ENCODE measurements around the gene LAMA1.
A peak's percentile ranks its signal among the peaks of the same experiment; 100 is the strongest.

LAMA1 gene

DNA sequence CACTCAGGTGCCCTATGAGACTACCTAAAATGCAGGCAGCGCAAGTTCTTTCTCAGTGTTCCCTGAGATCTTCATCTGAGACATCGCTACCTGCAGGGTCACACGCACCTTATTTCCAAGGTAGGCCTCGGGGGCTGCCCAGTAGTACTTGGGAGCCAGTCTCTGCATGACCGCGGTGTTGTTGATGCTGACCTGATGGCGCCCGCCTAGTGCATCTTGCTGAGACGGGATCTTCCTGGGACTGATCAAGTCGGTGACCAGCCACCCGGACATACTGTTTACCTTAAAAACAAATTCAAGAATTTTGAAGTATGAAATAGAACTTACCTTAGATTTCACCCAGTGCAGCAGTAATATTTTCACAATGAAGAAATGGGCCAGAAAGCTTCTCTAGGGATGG lies 80.1 kb downstream of the LAMA1 start:
- no peak for DNase-seq

DNA sequence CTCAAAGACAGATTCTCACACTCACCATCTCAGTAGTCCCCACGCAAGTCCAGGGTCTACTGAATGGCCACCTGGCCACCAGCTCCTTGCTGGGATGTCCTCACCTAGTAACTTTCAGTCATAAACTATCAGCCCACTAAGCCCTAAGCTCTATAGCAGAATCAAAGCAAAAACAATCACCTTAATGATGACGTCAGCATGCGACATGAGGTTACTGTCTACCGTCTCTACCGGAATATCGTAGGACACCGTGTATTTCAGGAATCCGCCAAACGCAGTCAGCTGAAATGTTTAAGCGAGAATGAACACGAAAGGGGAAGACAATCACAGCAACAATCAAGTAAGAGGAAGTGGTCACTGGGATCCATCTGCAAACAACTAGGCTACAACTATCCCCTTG lies 81.8 kb downstream of the LAMA1 start:
- DNase-seq, result no peak

DNA sequence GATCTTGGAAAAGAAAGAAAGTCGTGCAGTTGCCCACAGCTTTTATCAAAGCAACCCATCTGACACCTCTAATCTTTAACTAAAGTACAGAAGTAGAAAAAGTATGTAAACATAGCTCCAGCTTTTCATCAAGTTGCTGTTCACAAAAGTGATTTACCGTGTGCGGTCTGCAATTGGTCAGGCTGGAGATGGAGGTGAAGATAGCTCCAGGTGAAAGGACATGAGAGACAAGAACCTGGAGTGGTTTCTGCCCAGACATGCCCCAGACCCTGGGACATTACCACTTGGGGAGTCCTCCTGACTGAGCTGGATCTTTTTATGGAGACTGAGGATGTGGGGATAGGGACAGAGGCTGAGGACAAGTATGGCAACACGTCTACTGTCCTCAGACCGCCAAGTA lies 82.7 kb downstream of the LAMA1 start:
- DNase-seq, result no peak

- DNase-seq, result no peak
Measured at GRCh38 chr18:7032537-7032936, 85.1 kb downstream of the LAMA1 start.

- no peak for DNase-seq
Measured at GRCh38 chr18:7028625-7029024, 89.0 kb downstream of the LAMA1 start.

- no peak for DNase-seq
Measured at GRCh38 chr18:7025194-7025593, 92.4 kb downstream of the LAMA1 start.

DNA sequence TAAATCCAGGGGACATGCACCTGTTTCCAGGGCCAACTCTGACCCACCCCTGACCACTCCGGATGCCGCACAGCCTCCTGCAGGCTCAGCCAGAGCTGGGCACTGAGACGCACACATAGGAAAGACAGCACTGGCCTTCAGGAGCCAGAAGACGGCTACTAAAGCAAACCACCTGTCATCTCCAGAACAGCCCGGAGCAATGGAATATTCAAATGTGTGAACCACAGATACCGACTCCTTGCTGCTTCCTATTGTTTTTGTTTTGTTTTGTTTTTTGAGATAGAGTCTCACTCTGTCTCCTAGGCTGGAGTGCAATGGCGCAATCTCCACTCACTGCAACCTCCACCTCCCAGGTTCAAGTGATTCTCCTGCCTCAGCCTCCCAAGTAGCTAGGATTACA lies 94.0 kb downstream of the LAMA1 start:
- DNase-seq, result no peak

- DNase-seq, result no peak
Measured at GRCh38 chr18:7023063-7023580, 94.5 kb downstream of the LAMA1 start.

- peak; percentile 44 for DNase-seq
Measured at GRCh38 chr18:7021994-7022840, 95.4 kb downstream of the LAMA1 start.

DNA sequence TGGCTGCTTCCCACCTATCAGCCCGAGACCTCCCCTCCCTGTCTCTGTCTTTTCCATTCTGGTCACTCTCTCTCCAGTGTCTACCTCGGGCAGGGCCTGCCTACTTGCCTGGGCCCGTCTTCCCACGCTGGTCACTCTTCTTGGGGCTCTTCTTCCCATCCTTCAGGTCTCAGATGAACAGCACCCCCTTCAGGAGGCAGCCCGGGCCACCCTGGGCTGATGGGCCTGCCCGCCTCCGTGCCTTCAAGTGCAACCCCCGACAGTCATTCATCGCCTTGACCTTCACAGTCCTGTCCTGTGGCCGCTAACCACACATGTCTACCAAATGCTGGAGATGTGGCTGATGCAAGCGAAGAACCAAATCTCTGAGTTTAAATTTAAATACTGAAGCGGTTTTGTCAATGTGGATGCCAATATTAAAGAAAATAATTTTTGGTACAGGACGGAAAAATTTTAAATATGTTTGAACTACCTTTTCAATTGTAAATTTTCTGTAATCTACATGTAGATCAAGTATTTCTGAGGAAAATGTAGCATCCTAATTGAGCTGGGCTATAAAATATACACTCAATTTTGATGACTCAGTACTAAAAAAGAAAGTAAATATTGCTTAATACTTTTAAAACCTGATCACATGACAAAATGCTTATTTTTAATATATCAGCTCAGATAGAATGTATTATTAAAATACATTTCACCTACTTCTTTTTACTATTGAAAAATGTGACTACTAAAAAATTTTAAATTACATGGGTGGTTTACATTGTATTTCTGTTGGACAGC lies 96.4 kb downstream of the LAMA1 start:
- DNase-seq, result no peak

- DNase-seq, result no peak
Measured at GRCh38 chr18:7017013-7017412, 100.6 kb downstream of the LAMA1 start.

DNA sequence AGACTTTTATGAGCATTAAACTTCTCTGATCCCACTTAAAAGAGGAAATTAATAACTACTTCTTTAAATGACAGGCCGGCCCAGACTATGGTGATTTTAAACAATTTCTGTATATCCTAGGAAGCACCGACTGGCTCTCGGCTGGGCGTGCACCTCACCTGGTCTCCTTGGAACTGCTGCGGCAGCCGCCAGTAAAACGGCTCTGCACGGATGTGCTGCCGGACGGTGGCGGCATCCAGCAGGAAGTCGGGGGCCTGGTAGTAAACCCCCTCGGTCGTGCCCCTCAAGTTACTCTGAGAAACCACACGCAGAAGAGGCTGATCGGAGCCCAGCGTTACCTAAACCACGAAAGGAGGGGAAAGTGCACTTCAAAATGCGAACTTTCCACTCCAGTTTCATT lies 106.5 kb downstream of the LAMA1 start:
- no peak for DNase-seq

GRCh38 chr18:7004009-7004408 lies 113.6 kb downstream of the LAMA1 start:
- DNase-seq, result no peak

- DNase-seq, result no peak
Measured at GRCh38 chr18:7002107-7002506, 115.5 kb downstream of the LAMA1 start.

GRCh38 chr18:7000484-7001096 lies 117.0 kb downstream of the LAMA1 start:
- DNase-seq, result peak; percentile 30

DNA sequence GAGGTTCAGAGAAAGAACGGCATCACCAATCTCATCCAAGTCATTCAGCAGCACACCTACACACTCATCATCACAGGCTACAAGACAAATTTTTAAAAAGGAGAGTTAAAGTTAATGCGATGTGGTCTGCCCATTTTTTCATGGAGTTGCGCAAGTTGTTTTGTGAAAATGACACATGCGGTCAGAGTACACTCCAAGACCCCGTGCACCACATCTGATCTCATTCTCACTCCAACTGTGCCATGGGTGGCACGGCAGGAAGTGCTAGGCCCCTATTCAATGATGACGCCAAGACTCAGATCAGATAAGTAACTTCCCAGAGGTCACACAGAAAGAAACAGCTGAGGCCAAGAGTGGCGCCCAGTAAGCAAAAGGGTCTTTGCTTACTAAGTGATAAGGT lies 119.8 kb downstream of the LAMA1 start:
- DNase-seq, result no peak

GRCh38 chr18:6994771-6995430 lies 122.7 kb downstream of the LAMA1 start:
- DNase-seq, result peak; percentile 46

GRCh38 chr18:6994056-6994770 lies 123.4 kb downstream of the LAMA1 start:
- no peak for DNase-seq

GRCh38 chr18:6992761-6993160 lies 124.8 kb downstream of the LAMA1 start:
- DNase-seq, result no peak

- DNase-seq, result no peak
Measured at GRCh38 chr18:6983366-6983765, 134.2 kb downstream of the LAMA1 start.

GRCh38 chr18:6982398-6982797 lies 135.2 kb downstream of the LAMA1 start:
- DNase-seq, result no peak

DNA sequence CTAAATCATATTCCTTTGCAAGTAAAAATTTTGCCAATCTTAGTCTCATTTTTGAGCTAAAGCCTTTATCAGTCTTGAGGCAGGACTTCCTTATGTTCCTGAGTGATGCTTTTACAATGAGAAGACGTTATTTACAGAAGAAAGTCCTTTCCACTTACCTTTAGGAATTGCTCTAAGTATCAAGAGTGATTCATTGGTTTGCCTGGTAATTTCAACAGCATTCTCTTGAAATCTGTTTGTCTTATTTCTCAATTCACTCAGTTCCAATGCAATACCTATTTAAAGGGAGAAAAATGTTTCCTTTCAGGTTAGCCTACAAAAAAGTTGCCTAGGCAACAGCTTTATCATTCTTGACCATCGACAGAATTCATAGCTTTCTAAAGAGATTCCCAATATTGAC lies 137.2 kb downstream of the LAMA1 start:
- DNase-seq, result no peak
